Measurements from ENCODE around the gene PTH. TPM values are rescaled to one million over a fixed set of nuclear protein-coding genes. Genes with fewer than 3 reads are reported as not detected.

PTH gene
- total RNA-seq, 1 experiment from 2014 or later, result not detected

Other genes with a start within 250 kb of the PTH start
- gene BMAL1, start 218.2 kb downstream of the PTH start, total RNA-seq (2014; rRNA removed; shearing (Covaris generic)), result 14.3 and 28.2 TPM in 2 replicates
- 92.6 and 98.6 TPM in 2 replicates for gene BTBD10, start 32.8 kb downstream of the PTH start, total RNA-seq (2014; rRNA removed; shearing (Covaris generic))
- 89.0 and 95.8 TPM in 2 replicates for gene FAR1, start 172.7 kb upstream of the PTH start, total RNA-seq (2014; rRNA removed; shearing (Covaris generic))

Measured in SJSA1 (cell line).